Tibial nerve (tissue), 3 donors: ENCODE results near the gene NANOS2.

Experiments
- POLR2A ChIP-seq, 2 donors: fragments of 450-650 bp; IDR thresholded peaks; one replicate each; pipeline ENCODE4 v1.6.1; 2017; ENCODE audit warnings: antibody characterized with exemption in 2 of 2, mild to moderate bottlenecking in 2 of 2, moderate library complexity in 2 of 2
- TF ChIP-seq, protein P1 (sequence below), 5 experiments: fragments of 200-600 bp in 3 of 5; fragments of 450-650 bp in 2 of 5; sonication (generic) in 3 of 5; IDR thresholded peaks; one replicate each; pipeline ENCODE4 v1.5.1; 2016 to 2019; ENCODE audit warnings: antibody characterized with exemption in 5 of 5, mild to moderate bottlenecking in 3 of 5, moderate library complexity in 2 of 5

DNA sequence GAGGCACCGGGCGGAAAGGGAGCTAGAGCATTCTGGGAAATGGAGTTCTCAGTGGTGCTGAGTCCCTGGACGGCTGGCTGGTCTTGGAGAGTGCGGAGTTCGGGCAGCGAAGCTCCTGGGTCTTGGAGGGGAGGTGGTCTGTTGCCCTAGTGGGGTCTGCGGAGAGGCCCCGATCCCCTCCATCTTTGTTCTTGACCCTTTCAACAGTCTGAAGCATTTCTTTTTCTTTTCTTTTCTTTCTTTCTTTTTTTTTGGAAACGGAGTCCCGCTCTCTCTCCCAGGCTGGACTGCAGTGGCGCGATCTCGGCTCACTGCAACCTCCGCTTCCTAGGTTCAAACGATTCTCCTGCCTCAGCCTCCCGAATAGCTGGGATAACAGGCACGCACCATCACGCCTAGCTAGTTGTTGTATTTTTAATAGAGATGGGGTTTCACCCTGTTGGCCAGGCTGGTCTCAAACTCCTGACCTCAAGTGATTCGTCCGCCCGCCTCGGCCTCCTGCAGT is 51.2 kb downstream of the NANOS2 start:
- TF ChIP-seq, protein P1, sequence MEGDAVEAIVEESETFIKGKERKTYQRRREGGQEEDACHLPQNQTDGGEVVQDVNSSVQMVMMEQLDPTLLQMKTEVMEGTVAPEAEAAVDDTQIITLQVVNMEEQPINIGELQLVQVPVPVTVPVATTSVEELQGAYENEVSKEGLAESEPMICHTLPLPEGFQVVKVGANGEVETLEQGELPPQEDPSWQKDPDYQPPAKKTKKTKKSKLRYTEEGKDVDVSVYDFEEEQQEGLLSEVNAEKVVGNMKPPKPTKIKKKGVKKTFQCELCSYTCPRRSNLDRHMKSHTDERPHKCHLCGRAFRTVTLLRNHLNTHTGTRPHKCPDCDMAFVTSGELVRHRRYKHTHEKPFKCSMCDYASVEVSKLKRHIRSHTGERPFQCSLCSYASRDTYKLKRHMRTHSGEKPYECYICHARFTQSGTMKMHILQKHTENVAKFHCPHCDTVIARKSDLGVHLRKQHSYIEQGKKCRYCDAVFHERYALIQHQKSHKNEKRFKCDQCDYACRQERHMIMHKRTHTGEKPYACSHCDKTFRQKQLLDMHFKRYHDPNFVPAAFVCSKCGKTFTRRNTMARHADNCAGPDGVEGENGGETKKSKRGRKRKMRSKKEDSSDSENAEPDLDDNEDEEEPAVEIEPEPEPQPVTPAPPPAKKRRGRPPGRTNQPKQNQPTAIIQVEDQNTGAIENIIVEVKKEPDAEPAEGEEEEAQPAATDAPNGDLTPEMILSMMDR (IDR thresholded peaks at IDR 0.05): no peak
- TF ChIP-seq POLR2A (IDR thresholded peaks at IDR 0.05): no peak
